ENCODE results near the gene GLP1R. TPM values are rescaled to one million over a fixed set of nuclear protein-coding genes. Genes with fewer than 3 reads are reported as not detected.

Gene GLP1R
- total RNA-seq, 2 donors from 2014 or later: 0.77 to 2.1 TPM

DNA sequence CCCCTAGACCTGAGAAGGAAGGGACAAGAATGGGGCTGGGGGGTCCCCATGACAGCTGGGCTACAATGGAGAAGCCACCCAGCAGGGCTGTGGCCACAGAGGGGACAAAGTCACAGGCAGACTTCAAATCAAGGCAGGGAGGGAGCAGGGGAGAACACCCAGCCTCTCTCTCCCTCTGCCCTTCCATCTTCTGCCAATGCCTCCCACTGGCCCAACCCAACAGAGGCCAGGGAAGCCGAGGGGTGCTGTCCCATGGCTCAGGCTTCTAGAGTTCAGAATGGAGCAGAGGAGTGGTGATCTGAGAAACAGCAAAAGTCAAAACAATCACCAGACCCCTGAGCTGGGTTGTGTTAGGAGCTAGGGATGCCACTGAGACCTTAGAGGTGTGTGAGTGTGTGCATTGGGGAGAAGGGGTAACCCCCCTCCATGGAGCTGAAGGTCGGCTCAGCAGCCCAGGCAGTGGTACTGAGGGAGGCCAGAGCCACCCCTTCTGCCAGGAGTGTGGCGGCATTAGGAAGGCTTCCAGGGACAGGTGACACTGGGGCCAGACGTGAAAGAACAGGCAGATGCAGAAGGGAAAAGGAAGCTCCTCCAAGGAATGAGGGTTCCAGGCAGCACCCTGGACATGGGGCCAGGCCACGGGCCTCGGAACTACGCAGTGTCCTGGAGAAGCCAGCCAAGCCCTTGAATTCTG, 12.0 kb downstream of the GLP1R start:
- Mint-ChIP-seq H3K36me3 (ENCODE audit: insufficient read depth in 2 of 2) (no peaks in the 10 kb centered on the region), H3K27me3 (ENCODE audit: low read depth) (no peaks in the 10 kb centered on the region), H3K4me1 (ENCODE audit: low read depth) (no peaks in the 10 kb centered on the region), H3K9me3 (no peaks in the 10 kb centered on the region), H3K27ac (no peak overlapping the region), H3K4me3 (no peak overlapping the region)
- ATAC-seq (replicated peaks in 1 of 2): no peak
- DNase-seq: no peak

DNA sequence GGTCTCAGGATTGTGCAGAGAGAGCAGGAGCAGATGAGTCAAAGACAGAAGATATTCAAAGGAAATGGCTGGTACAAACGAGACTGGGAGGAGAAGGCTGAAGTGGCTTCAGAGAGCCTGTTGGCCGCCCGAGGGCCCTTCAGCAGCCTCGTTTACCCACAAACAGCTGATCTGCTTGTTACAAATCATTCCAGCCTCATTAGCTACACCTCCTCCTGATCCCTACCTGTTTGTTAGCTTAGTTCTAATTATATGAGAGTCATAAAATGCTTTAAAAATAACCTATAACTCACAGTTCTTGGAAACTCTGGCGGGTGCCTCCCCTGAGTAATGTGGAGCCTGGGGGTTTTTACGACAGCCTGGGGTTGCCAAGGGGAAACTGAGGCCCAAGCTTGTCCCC, 12.6 kb downstream of the GLP1R start:
- H3K36me3 Mint-ChIP-seq (ENCODE audit: insufficient read depth in 2 of 2): no peaks in the 10 kb centered on the region
- H3K9me3 Mint-ChIP-seq: no peaks in the 10 kb centered on the region
- H3K27me3 Mint-ChIP-seq (ENCODE audit: low read depth): no peaks in the 10 kb centered on the region
- no peak overlapping the region for H3K27ac Mint-ChIP-seq
- H3K4me1 Mint-ChIP-seq (ENCODE audit: low read depth): no peaks in the 10 kb centered on the region
- ATAC-seq (replicated peaks in 1 of 2) (no peak), DNase-seq (no peak)
- H3K4me3 Mint-ChIP-seq: no peak overlapping the region

DNA sequence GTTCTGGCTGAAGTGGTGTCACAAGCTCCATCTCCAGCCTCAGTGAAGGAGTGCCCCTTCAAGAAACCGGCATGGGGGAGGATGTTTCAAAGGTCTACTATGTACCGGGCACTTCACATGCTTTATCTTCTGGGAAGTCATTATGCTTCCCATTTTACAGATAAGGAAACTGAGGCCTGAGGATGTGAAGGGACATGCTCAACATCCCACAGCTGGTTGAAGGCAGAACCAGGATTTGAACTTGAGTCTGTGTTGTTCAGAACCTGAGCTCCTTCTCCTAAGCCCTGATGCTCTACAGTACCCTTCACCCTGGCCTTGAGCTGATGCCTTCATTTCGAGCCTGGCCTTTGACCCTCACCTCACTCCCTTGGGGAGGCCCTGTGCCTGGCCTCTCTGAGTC, 13.0 kb downstream of the GLP1R start:
- Mint-ChIP-seq H3K27me3 (ENCODE audit: low read depth) (no peaks in the 10 kb centered on the region), H3K36me3 (ENCODE audit: insufficient read depth in 2 of 2) (no peaks in the 10 kb centered on the region), H3K4me1 (ENCODE audit: low read depth) (no peaks in the 10 kb centered on the region), H3K27ac (no peak overlapping the region), H3K4me3 (no peak overlapping the region), H3K9me3 (no peaks in the 10 kb centered on the region)
- ATAC-seq (replicated peaks in 1 of 2): no peak
- DNase-seq: no peak

DNA sequence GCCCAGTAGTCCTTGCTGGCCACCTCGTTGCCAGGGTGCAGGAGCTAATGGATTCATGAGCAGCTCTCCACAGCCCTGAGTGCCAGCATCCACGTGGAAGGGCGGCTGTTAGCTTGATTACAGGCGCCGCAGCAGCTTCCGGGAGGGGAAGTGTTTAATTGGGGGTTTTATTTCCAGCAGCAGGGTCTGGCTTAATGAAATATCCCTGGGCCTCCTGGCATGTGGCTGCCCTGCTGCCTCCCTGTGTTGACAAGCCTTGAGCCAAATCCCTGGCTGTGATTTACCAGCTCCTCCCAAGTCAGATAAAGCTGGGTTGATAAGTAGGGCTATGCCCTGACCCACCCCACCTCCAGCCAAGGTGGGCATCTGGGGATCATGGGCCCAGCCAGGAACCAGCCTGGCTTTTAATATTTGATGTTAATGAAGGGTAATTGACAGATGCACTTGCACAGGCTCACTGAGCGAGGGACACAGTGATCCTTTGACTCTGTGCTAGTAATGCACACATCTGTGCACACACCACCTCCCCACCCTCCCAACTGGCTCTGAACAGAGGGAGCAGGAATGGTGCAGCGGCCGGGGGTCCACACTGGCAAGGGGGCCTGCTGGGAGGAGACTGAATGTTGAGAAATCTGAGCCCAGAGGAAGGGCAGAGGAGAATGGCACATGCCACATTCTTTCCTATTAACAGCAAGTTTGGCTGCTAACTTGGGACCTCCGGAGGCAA, 13.6 kb downstream of the GLP1R start:
- no peak overlapping the region for H3K4me3 Mint-ChIP-seq
- no peaks in the 10 kb centered on the region for H3K9me3 Mint-ChIP-seq
- H3K27me3 Mint-ChIP-seq (ENCODE audit: low read depth): no peaks in the 10 kb centered on the region
- ATAC-seq (replicated peaks in 1 of 2) (no peak), DNase-seq (no peak)
- no peak overlapping the region for H3K27ac Mint-ChIP-seq
- no peaks in the 10 kb centered on the region for H3K4me1 Mint-ChIP-seq (ENCODE audit: low read depth)
- no peaks in the 10 kb centered on the region for H3K36me3 Mint-ChIP-seq (ENCODE audit: insufficient read depth in 2 of 2)

DNA sequence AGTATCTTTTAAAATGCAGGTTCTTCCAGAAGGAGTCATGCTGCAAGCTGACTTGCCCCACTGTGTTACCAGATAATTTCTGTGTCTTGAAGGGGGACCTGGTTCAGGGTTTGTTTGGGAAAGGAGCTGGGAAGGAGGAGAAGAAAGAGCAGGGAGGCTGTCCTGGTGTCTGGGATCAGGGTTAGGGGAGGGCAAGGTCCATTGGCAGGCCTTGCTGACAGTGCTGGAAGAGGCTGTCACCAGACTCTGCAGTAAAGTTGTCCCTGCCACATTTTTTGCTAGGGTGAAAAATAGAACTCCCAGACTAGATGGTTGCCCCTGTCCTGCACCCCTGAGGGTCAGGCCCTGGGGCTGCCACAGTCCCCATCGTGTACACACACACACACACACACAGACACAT, 14.9 kb downstream of the GLP1R start:
- Mint-ChIP-seq H3K4me3 (no peak overlapping the region), H3K36me3 (ENCODE audit: insufficient read depth in 2 of 2) (no peaks in the 10 kb centered on the region), H3K9me3 (no peaks in the 10 kb centered on the region), H3K4me1 (ENCODE audit: low read depth) (no peaks in the 10 kb centered on the region), H3K27ac (no peak overlapping the region), H3K27me3 (ENCODE audit: low read depth) (no peaks in the 10 kb centered on the region)
- ATAC-seq (replicated peaks in 1 of 2): no peak
- DNase-seq: no peak

DNA sequence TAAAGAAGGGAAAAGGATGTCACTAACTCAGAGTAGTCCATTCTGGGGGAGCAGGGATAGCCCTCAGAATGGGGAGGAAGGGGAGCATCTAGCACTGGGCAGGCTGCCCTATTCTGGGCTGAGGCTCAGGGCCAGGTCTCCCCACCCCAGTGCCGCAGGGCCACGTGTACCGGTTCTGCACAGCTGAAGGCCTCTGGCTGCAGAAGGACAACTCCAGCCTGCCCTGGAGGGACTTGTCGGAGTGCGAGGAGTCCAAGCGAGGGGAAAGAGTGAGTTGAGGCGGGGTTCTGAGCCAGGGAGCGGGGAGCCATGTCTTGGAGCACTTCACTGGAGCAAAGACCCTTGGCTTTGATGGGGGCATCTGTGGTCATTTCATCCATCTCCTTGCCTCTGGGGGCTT, 17.0 kb downstream of the GLP1R start:
- no peak for ATAC-seq (replicated peaks in 1 of 2)

DNA sequence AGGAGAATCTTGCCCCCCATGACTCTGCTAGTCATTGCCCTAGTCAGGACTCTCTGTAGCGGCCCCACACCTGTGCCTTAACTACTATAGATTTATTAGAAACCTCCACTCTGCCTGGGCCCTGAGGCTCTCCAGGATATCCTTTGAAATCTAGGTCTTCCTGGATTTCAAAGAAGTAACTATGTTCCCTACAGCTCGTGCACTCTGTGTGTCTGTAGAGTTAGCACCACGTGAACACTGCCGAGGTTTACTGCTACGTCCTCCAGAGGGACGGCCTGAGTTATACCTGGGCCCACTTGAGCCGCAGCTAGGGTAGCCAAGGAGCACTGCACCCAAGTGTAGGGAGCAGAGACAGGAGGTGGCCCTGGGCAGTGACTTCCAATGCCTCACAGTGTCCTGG, 19.8 kb downstream of the GLP1R start:
- H3K4me3 Mint-ChIP-seq: no peak overlapping the region
- no peaks in the 10 kb centered on the region for H3K36me3 Mint-ChIP-seq (ENCODE audit: insufficient read depth in 2 of 2)
- DNase-seq (no peak), ATAC-seq (replicated peaks in 1 of 2) (no peak)
- no peaks in the 10 kb centered on the region for H3K27me3 Mint-ChIP-seq (ENCODE audit: low read depth)
- H3K27ac Mint-ChIP-seq: no peak overlapping the region
- H3K4me1 Mint-ChIP-seq (ENCODE audit: low read depth): no peaks in the 10 kb centered on the region
- no peaks in the 10 kb centered on the region for H3K9me3 Mint-ChIP-seq

More for the DNA sequence above, 17.0 kb downstream of the GLP1R start:
- no peaks in the 10 kb centered on the region for H3K27me3 Mint-ChIP-seq (ENCODE audit: low read depth)
- H3K36me3 Mint-ChIP-seq (ENCODE audit: insufficient read depth in 2 of 2): no peaks in the 10 kb centered on the region
- H3K4me3 Mint-ChIP-seq: no peak overlapping the region
- H3K4me1 Mint-ChIP-seq (ENCODE audit: low read depth): no peaks in the 10 kb centered on the region
- H3K9me3 Mint-ChIP-seq: no peaks in the 10 kb centered on the region
- H3K27ac Mint-ChIP-seq: no peak overlapping the region
- no peak for DNase-seq

DNA sequence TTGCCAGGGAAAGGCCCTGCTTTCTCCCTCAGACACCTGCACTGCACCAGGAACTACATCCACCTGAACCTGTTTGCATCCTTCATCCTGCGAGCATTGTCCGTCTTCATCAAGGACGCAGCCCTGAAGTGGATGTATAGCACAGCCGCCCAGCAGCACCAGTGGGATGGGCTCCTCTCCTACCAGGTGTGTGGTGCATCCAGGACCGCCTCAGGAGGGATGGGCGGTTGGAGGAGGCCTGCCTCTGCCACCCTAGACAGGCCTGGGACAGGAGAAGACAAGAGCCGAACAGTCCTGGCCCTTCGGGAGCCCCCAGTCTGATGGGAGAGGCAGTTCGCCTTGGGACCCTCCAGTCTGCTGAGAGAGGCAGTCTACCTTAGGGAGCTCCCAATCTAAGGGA, 24.2 kb downstream of the GLP1R start:
- Mint-ChIP-seq H3K27me3 (ENCODE audit: low read depth) (no peaks in the 10 kb centered on the region), H3K4me3 (no peak overlapping the region), H3K4me1 (ENCODE audit: low read depth) (peaks cover 21% of the 10 kb centered on the region), H3K36me3 (ENCODE audit: insufficient read depth in 2 of 2) (no peaks in the 10 kb centered on the region), H3K27ac (no peak overlapping the region), H3K9me3 (no peaks in the 10 kb centered on the region)
- DNase-seq: no peak
- ATAC-seq (replicated peaks in 1 of 2): no peak

DNA sequence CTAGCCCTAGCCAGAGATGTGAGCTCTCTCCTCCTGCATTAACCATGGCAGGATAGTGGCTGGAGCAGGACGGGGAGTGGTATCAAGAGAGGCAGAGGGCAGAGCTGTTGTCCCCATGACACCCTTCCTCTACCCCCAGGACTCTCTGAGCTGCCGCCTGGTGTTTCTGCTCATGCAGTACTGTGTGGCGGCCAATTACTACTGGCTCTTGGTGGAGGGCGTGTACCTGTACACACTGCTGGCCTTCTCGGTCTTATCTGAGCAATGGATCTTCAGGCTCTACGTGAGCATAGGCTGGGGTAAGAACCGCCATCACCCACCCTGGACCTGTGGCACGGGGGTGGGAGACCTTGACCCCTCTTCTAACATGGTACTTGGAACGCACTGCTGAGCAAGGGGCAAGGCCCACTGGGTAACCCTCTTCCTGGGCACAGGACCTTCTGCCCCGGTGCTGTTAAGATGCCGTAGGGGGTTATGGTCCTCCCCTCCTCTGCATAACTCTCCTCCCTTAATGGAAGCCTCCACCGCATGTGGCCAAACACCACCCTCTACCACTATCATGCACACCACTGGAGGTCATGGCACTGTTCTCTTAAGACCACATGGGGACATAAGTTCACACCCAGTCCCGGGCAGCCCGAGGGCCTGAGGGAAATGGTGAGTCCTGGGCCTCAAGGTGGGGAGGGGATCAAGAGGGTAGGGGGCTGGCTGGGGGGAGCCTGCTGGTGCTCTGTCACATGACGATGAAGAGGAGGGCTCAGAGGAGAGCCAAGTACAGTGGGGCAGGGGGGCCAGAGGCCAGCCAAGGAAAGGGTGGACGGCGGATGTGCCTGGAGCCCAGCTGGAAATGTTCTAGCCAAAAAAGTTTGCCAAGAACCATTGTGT, 25.1 kb downstream of the GLP1R start:
- Mint-ChIP-seq H3K27me3 (ENCODE audit: low read depth) (no peaks in the 10 kb centered on the region), H3K4me1 (ENCODE audit: low read depth) (peaks cover 21% of the 10 kb centered on the region), H3K4me3 (no peak overlapping the region), H3K27ac (no peak overlapping the region), H3K9me3 (no peaks in the 10 kb centered on the region), H3K36me3 (ENCODE audit: insufficient read depth in 2 of 2) (no peaks in the 10 kb centered on the region)
- DNase-seq (no peak), ATAC-seq (replicated peaks in 1 of 2) (no peak)

DNA sequence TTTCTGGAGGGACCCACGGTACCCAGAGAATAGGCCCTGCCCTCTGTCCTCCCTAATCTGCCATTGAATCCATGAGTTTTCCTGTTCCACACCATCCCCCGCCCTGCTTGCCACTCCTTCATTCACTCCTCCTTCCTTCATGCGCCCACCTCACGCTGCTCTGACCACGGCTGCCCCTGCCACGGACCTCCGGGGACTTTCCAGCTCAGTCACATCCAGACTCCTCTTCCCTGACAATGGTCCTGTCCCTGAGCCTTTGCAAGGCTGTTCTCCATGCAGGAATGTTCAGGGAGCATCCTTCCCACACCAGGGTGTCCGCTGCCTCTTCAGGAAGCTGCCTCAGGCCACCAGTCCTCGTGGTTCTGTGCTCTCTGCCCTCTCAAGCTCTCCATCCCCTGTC, 25.9 kb downstream of the GLP1R start:
- Mint-ChIP-seq H3K27me3 (ENCODE audit: low read depth) (no peaks in the 10 kb centered on the region), H3K27ac (no peak overlapping the region), H3K4me3 (no peak overlapping the region), H3K36me3 (ENCODE audit: insufficient read depth in 2 of 2) (no peaks in the 10 kb centered on the region), H3K9me3 (no peaks in the 10 kb centered on the region), H3K4me1 (ENCODE audit: low read depth) (peaks cover 21% of the 10 kb centered on the region)
- ATAC-seq (replicated peaks in 1 of 2) (no peak), DNase-seq (no peak)

DNA sequence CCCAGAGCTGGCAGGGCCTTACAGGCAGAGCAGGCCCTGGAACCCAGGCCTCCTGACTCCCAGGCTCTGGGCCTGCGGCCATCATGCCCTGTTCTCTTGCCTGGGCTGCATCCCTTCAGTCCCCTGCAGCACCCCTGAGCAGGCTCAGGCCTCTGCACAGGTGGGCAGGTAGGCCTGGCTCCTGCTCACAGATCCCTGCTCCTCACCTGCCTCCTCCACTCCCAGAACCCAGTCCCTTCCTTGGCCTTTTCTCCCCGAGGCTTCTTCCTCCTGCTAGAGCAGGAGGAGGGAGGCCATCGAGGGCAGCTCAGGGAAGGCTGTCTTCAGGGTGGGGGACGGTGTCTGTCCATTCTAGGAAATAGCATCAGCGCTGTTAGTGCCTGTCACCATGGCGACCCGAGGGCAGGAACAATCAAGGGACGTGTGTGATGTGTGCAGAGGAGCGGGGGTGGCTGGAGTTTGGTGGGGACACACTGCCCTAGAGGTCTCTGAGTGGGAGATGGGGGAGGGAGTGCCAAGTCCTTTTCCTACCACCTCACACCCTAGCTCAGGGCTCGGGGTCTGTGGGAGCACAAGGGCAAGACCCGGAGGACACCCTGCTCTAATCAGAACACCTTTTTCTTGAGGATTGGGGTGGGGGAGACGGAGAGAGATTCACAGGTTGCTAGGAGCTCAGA, 26.6 kb downstream of the GLP1R start:
- Mint-ChIP-seq H3K9me3 (no peaks in the 10 kb centered on the region), H3K4me1 (ENCODE audit: low read depth) (peaks cover 21% of the 10 kb centered on the region), H3K36me3 (ENCODE audit: insufficient read depth in 2 of 2) (no peaks in the 10 kb centered on the region), H3K27ac (no peak overlapping the region), H3K27me3 (ENCODE audit: low read depth) (no peaks in the 10 kb centered on the region), H3K4me3 (no peak overlapping the region)
- ATAC-seq (replicated peaks in 1 of 2): no peak
- DNase-seq: no peak

DNA sequence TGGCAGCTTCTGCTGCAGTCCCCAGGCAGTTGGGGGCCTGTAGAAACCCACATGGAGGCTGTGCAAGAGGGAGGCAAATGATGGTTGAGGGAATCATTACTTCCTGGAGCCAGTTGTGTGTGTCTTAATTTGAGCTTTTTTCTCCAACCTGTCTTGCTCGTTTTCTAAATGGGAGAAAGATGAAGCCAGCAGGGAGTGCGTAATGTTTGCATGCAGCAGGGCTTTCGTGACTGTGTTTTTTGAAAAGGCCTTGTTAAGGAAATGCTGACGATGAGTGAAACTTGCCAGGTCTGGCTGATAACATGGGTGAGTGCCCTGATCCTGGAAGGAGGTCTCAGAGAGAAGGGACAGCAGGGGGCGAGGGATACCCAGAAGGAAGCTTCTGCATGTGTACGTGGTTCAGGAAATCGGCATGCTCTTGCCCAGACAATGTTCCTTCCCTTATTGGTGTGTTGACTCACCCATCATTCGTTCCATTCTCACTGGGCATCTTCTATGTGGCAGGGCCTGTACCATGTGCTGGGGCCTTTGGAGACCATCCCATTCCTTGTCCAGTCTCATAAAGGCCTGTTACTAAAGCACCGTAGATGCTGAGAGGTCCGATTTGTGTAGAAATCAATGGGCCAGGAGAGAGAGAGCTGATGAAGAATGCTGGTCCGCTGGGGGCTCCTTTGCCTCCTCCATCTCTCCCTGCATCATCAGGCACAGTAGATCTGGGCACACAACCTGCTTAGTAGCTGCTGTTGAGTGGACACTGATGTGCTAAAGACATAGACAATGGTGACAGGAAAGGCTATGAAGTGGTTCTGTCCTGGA, 27.4 kb downstream of the GLP1R start:
- no peak overlapping the region for H3K4me3 Mint-ChIP-seq
- H3K9me3 Mint-ChIP-seq: no peaks in the 10 kb centered on the region
- ATAC-seq (replicated peaks in 1 of 2) (no peak), DNase-seq (no peak)
- peaks cover 21% of the 10 kb centered on the region for H3K4me1 Mint-ChIP-seq (ENCODE audit: low read depth)
- H3K27me3 Mint-ChIP-seq (ENCODE audit: low read depth): no peaks in the 10 kb centered on the region
- H3K27ac Mint-ChIP-seq: no peak overlapping the region
- H3K36me3 Mint-ChIP-seq (ENCODE audit: insufficient read depth in 2 of 2): no peaks in the 10 kb centered on the region

Measured in activated T-cell treated with anti-CD3 and anti-CD28 coated beads, Interleukin-2, amount 50 U/mL, for 72 hours (primary cell).